ENCODE measurements around the gene VWC2L. TPM values are rescaled to one million over a fixed set of nuclear protein-coding genes. Genes with fewer than 3 reads are reported as not detected.

The VWC2L gene
- polyA plus RNA-seq, 1 donor from 2014 or later, result 0.31 TPM

DNA sequence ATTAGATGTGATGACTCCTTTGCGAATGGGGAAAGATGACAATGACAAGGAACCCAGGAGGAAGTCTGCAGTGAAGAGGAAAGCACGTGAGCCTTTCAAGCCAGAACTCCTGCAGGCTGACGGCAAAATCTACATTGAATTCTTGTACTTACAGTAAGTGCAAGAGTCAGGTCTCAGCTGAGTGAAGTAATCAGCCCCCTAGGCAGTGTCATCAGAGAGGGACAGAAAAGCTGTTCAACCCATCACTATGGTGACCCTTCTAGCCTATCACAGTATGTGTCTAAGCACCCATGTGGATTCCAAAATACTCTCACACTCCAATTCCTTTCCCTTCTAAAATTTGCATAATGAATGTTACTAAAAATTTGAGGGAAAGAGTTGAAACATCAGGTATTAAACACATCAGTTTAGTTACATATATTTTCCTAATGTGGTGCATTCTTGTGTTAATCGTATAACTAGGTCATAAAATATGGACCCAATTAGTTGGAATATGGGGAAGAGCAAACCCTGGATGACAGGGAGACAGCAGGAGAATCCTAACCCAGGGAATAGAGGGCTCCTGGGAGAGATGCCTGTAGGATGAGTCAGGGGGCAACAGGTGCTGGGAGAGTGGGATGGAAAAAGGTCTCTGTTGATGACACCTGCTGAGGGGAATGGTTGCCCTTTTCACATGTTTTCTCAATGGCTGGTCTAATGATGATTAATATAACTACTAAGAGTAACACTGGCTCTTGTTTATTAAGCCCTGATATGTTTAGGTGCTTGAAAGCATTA is 39.5 kb downstream of the VWC2L start:
- Histone ChIP-seq H3K36me3 (ENCODE audit: insufficient read depth, low read length) (no peaks in the 10 kb centered on the region), H4K20me1 (ENCODE audit: insufficient read depth) (no peaks in the 10 kb centered on the region), H3K9me2 (ENCODE audit: insufficient read depth, low read length) (no peaks in the 10 kb centered on the region), H3K9ac (ENCODE audit: low read length) (no peak overlapping the region), H3K9me3 (ENCODE audit: low read length) (no peaks in the 10 kb centered on the region), H3K79me2 (replicated peaks; ENCODE audit: insufficient read depth, low read length) (no peaks in the 10 kb centered on the region), H3F3A (ENCODE audit: insufficient read depth, low read length, poor library complexity, severe bottlenecking) (no peaks in the 10 kb centered on the region), H3K27me3 (ENCODE audit: insufficient read depth, low read depth, low read length) (no peaks in the 10 kb centered on the region), H3K4me3 (ENCODE audit: low read length) (no peak overlapping the region), H2AFZ (ENCODE audit: low read depth, low read length) (no peak overlapping the region), H3K27ac (ENCODE audit: low read length) (no peak overlapping the region), H3K4me2 (ENCODE audit: low read length) (no peak overlapping the region)
- TF ChIP-seq, protein P1, sequence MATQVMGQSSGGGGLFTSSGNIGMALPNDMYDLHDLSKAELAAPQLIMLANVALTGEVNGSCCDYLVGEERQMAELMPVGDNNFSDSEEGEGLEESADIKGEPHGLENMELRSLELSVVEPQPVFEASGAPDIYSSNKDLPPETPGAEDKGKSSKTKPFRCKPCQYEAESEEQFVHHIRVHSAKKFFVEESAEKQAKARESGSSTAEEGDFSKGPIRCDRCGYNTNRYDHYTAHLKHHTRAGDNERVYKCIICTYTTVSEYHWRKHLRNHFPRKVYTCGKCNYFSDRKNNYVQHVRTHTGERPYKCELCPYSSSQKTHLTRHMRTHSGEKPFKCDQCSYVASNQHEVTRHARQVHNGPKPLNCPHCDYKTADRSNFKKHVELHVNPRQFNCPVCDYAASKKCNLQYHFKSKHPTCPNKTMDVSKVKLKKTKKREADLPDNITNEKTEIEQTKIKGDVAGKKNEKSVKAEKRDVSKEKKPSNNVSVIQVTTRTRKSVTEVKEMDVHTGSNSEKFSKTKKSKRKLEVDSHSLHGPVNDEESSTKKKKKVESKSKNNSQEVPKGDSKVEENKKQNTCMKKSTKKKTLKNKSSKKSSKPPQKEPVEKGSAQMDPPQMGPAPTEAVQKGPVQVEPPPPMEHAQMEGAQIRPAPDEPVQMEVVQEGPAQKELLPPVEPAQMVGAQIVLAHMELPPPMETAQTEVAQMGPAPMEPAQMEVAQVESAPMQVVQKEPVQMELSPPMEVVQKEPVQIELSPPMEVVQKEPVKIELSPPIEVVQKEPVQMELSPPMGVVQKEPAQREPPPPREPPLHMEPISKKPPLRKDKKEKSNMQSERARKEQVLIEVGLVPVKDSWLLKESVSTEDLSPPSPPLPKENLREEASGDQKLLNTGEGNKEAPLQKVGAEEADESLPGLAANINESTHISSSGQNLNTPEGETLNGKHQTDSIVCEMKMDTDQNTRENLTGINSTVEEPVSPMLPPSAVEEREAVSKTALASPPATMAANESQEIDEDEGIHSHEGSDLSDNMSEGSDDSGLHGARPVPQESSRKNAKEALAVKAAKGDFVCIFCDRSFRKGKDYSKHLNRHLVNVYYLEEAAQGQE (IDR thresholded peaks at IDR 0.05; ENCODE audit: borderline replicate concordance), result no peak
- TF ChIP-seq EP300 (conservative IDR thresholded peaks at IDR 0.05; ENCODE audit: poor library complexity, severe bottlenecking), result no peak
- no peak for TF ChIP-seq MXI1 (conservative IDR thresholded peaks at IDR 0.05; ENCODE audit: poor library complexity, severe bottlenecking)

DNA sequence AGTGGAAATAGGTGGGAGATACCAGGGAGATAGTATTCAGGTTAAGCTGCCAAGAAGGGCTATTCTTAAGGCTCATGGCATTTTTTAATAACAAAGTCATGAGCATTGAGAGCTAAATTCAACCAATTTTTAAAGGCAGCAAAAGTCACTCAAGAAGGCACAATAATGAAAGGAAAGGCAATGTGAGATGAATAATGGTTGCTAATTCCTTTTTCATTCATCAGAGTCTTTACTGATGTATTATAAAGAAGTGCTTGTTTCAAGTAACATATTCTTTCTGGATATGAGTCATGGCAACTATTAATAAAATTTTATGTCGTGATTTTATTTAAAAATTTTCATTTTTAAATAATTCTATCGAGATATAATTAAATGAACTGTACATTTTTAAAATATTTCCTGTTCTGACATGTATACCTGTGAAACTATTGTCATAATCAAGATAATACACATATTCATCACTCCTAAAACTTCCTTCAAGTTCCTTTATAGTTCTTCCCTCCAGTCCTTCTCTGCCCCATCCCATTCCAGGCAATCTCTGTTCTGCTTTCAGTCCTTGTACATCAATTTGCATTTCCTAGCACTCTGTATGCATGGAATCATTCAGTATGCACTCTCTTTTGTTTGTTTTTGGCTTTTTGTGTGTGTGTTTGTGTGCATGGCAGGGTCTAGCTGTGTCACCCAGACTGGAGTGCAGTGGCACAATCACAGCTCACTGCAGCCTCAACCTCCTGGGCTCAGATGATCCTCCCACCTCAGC is 40.8 kb downstream of the VWC2L start:
- Histone ChIP-seq H3K36me3 (ENCODE audit: insufficient read depth, low read length) (no peaks in the 10 kb centered on the region), H3K27me3 (ENCODE audit: insufficient read depth, low read depth, low read length) (no peaks in the 10 kb centered on the region), H3K9me2 (ENCODE audit: insufficient read depth, low read length) (no peaks in the 10 kb centered on the region), H3K79me2 (replicated peaks; ENCODE audit: insufficient read depth, low read length) (no peaks in the 10 kb centered on the region), H2AFZ (ENCODE audit: low read depth, low read length) (no peak overlapping the region), H3K4me2 (ENCODE audit: low read length) (no peak overlapping the region), H3K27ac (ENCODE audit: low read length) (no peak overlapping the region), H3K9ac (ENCODE audit: low read length) (no peak overlapping the region), H3F3A (ENCODE audit: insufficient read depth, low read length, poor library complexity, severe bottlenecking) (no peaks in the 10 kb centered on the region), H3K9me3 (ENCODE audit: low read length) (no peaks in the 10 kb centered on the region), H3K4me3 (ENCODE audit: low read length) (no peak overlapping the region), H4K20me1 (ENCODE audit: insufficient read depth) (no peaks in the 10 kb centered on the region)
- no peak for TF ChIP-seq POLR2AphosphoS5 (IDR thresholded peaks at IDR 0.05)
- TF ChIP-seq MXI1 (conservative IDR thresholded peaks at IDR 0.05; ENCODE audit: poor library complexity, severe bottlenecking), result no peak
- TF ChIP-seq, protein P1 (IDR thresholded peaks at IDR 0.05; ENCODE audit: borderline replicate concordance), result no peak
- no peak for TF ChIP-seq EZH2 (IDR thresholded peaks at IDR 0.05; ENCODE audit: borderline replicate concordance, insufficient read depth, low read length, poor library complexity, severe bottlenecking)
- no peak for TF ChIP-seq RAD21 (conservative IDR thresholded peaks at IDR 0.05)
- TF ChIP-seq CTCF (IDR thresholded peaks at IDR 0.05; ENCODE audit: poor library complexity, severe bottlenecking), result no peak
- TF ChIP-seq TAF1 (IDR thresholded peaks at IDR 0.05; ENCODE audit: low read depth), result no peak
- no peak for TF ChIP-seq SMC3 (conservative IDR thresholded peaks at IDR 0.05; ENCODE audit: poor library complexity)
